Thyroid gland (tissue), 4 donors: Measurements from ENCODE around the gene NFKBIA.

Source experiments
- CTCF ChIP-seq, 6 experiments: fragments of 200-600 bp in 3 of 6; fragments of 450-650 bp in 3 of 6; sonication (generic) in 3 of 6; IDR thresholded peaks; one replicate each; pipeline ENCODE4 v1.5.1; 2016 to 2019; ENCODE audit warnings: antibody characterized with exemption in 6 of 6, mild to moderate bottlenecking in 2 of 6, inconsistent platforms in 1 of 6, moderate library complexity in 1 of 6
- POLR2A ChIP-seq, 2 donors: fragments of 450-650 bp; IDR thresholded peaks; one replicate each; pipeline ENCODE4 v1.6.1; 2017; ENCODE audit warnings: antibody characterized with exemption in 2 of 2, mild to moderate bottlenecking in 2 of 2, moderate library complexity in 1 of 2

- TF ChIP-seq POLR2A (IDR thresholded peaks at IDR 0.05) (no peak), CTCF (IDR thresholded peaks at IDR 0.05) (no peak)
These were observed 35.8 kb downstream of the NFKBIA start for GRCh38 chr14:35368583-35369392.
